PC-9 (cell line): Measurements from ENCODE around the gene SLC7A4. TPM values are rescaled to one million over a fixed set of nuclear protein-coding genes. Genes with fewer than 3 reads are reported as not detected.

Source experiments
- BruUV-seq: library from RNA; stranded (reverse); fragments of 400-500 nt; replicated peaks from 2 replicates; lab custom pipeline; 2021; lab: Mats Ljungman, UMichigan
- CTCF ChIA-PET: fragments of 300-600 bp; sonication (Branson Sonifier 250); formaldehyde crosslinking; loops from one replicate; lab custom pipeline; 2022; ENCODE audit warnings: antibody characterized with exemption; lab: Charles Lee
- POLR2A ChIA-PET: fragments of 300-600 bp; sonication (Branson Sonifier 250); formaldehyde crosslinking; loops from one replicate; lab custom pipeline; 2022; ENCODE audit warnings: antibody characterized with exemption; ENCODE audit not compliant: unreplicated experiment; lab: Charles Lee
- DNase-seq, 2 experiments: peaks; one replicate each; pipeline versions ENCODE4 v3.0.0 to v3.0.0-alpha.2; 2015 to 2022; ENCODE audit warnings: mixed read lengths in 1 of 2
- H2AFZ ChIP-seq: fragments of 200-600 bp; sonication (generic); 2 replicates; pipeline ENCODE4 v1.8.1; 2017; ENCODE audit warnings: antibody characterized with exemption
- H3F3A ChIP-seq: fragments of 200-600 bp; sonication (generic); 2 replicates; pipeline ENCODE4 v1.8.1; 2017; ENCODE audit warnings: antibody characterized with exemption, mild to moderate bottlenecking, low read depth; ENCODE audit not compliant: insufficient read depth
- H3K27ac ChIP-seq: fragments of 200-600 bp; sonication (generic); 2 replicates; pipeline ENCODE4 v1.6.1; 2016; ENCODE audit warnings: mixed run types
- H3K27me3 ChIP-seq: fragments of 200-600 bp; sonication (generic); 2 replicates; pipeline ENCODE4 v1.6.1; 2016; ENCODE audit warnings: low read depth, mixed run types; ENCODE audit not compliant: insufficient read depth
- H3K36me3 ChIP-seq: fragments of 200-600 bp; sonication (generic); 2 replicates; pipeline ENCODE4 v1.6.1; 2016; ENCODE audit warnings: low read depth, mixed run types
- H3K4me1 ChIP-seq: fragments of 200-600 bp; sonication (generic); replicated peaks from 2 replicates; pipeline ENCODE4 v1.6.1; 2016; ENCODE audit warnings: mixed run types; ENCODE audit not compliant: insufficient read depth
- H3K4me2 ChIP-seq: fragments of 200-600 bp; sonication (generic); 2 replicates; pipeline ENCODE4 v1.6.1; 2017; ENCODE audit warnings: mixed run types
- H3K4me3 ChIP-seq: fragments of 200-600 bp; sonication (generic); 2 replicates; pipeline ENCODE4 v1.6.1; 2016; ENCODE audit warnings: mixed run types
- H3K79me2 ChIP-seq: fragments of 200-600 bp; sonication (generic); 2 replicates; pipeline ENCODE4 v1.6.1; 2017; ENCODE audit warnings: low read depth, mixed run types
- H3K9me2 ChIP-seq: fragments of 200-600 bp; sonication (generic); 2 replicates; pipeline ENCODE4 v1.8.1; 2017; ENCODE audit warnings: mild to moderate bottlenecking; ENCODE audit not compliant: insufficient read depth
- H3K9me3 ChIP-seq: fragments of 200-600 bp; sonication (generic); 2 replicates; pipeline ENCODE4 v1.8.1; 2016; ENCODE audit warnings: low read depth; ENCODE audit not compliant: insufficient read depth
- H4K20me1 ChIP-seq: fragments of 200-600 bp; sonication (generic); 2 replicates; pipeline ENCODE4 v1.8.1; 2017; ENCODE audit not compliant: insufficient read depth
- EZH2 ChIP-seq: fragments of 200-600 bp; sonication (generic); IDR thresholded peaks from 2 replicates; pipeline ENCODE4 v1.8.0; 2017; ENCODE audit warnings: antibody characterized with exemption, low read depth
- intact Hi-C: fragments of 100-400 bp; cut with micrococcal nuclease; formaldehyde crosslinking; loops from one replicate; pipeline ENCODE4 v1.10.0; 2022; ENCODE audit not compliant: unreplicated experiment
- total RNA-seq: library from RNA; stranded (reverse); gene quantifications from 2 replicates; pipeline ENCODE4 v1.2.3, GENCODE V29; 2021
- TF ChIP-seq, protein P1 (sequence below): fragments of 200-600 bp; sonication (generic); conservative IDR thresholded peaks from 2 replicates; pipeline ENCODE4 v1.6.1; 2017; ENCODE audit warnings: mixed run types, antibody characterized with exemption, mild to moderate bottlenecking, moderate library complexity

Gene SLC7A4
- total RNA-seq, 1 experiment from 2014 or later, result not detected

GRCh38 chr22:20994128-20994901 lies 38.0 kb downstream of the SLC7A4 start:
- H3K4me2 ChIP-seq, result no peak overlapping the region
- no peaks in the 10 kb centered on the region for H3K9me2 ChIP-seq
- H3K9me3 ChIP-seq, result no peaks in the 10 kb centered on the region
- CTCF ChIA-PET, result no interaction called here
- no TSS peak for BruUV-seq
- POLR2A ChIA-PET, result no interaction called here
- TF ChIP-seq, protein P1, sequence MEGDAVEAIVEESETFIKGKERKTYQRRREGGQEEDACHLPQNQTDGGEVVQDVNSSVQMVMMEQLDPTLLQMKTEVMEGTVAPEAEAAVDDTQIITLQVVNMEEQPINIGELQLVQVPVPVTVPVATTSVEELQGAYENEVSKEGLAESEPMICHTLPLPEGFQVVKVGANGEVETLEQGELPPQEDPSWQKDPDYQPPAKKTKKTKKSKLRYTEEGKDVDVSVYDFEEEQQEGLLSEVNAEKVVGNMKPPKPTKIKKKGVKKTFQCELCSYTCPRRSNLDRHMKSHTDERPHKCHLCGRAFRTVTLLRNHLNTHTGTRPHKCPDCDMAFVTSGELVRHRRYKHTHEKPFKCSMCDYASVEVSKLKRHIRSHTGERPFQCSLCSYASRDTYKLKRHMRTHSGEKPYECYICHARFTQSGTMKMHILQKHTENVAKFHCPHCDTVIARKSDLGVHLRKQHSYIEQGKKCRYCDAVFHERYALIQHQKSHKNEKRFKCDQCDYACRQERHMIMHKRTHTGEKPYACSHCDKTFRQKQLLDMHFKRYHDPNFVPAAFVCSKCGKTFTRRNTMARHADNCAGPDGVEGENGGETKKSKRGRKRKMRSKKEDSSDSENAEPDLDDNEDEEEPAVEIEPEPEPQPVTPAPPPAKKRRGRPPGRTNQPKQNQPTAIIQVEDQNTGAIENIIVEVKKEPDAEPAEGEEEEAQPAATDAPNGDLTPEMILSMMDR, result no peak
- TF ChIP-seq EZH2, result no peak
- H4K20me1 ChIP-seq, result no peaks in the 10 kb centered on the region
- DNase-seq, result no peak
- no peaks in the 10 kb centered on the region for H3K27me3 ChIP-seq
- no peaks in the 10 kb centered on the region for H3K36me3 ChIP-seq
- no peaks in the 10 kb centered on the region for H3F3A ChIP-seq
- no peak overlapping the region for H2AFZ ChIP-seq
- H3K4me1 ChIP-seq, result no peaks in the 10 kb centered on the region
- H3K79me2 ChIP-seq, result no peaks in the 10 kb centered on the region
- no peak overlapping the region for H3K27ac ChIP-seq
- intact Hi-C loops, result no loop called here
- H3K4me3 ChIP-seq, result no peak overlapping the region

GRCh38 chr22:20993304-20994127 lies 38.8 kb downstream of the SLC7A4 start:
- Histone ChIP-seq H3K4me2 (no peak overlapping the region), H3K4me3 (no peak overlapping the region), H3K79me2 (no peaks in the 10 kb centered on the region), H3F3A (no peaks in the 10 kb centered on the region), H3K4me1 (no peaks in the 10 kb centered on the region), H3K27me3 (no peaks in the 10 kb centered on the region), H3K9me2 (no peaks in the 10 kb centered on the region), H3K27ac (no peak overlapping the region), H3K9me3 (no peaks in the 10 kb centered on the region), H2AFZ (no peak overlapping the region), H3K36me3 (no peaks in the 10 kb centered on the region), H4K20me1 (no peaks in the 10 kb centered on the region)
- no TSS peak for BruUV-seq
- TF ChIP-seq EZH2, result no peak
- TF ChIP-seq, protein P1, result no peak
- intact Hi-C loops, result no loop called here
- DNase-seq, result no peak
- POLR2A ChIA-PET, result no interaction called here
- CTCF ChIA-PET, result no interaction called here

GRCh38 chr22:20992456-20993303 lies 39.7 kb downstream of the SLC7A4 start:
- ChIA-PET CTCF (no interaction called here), POLR2A (no interaction called here)
- Histone ChIP-seq H3K79me2 (no peaks in the 10 kb centered on the region), H3K4me2 (no peak overlapping the region), H3K36me3 (no peaks in the 10 kb centered on the region), H2AFZ (no peak overlapping the region), H3K9me2 (no peaks in the 10 kb centered on the region), H3K4me3 (no peak overlapping the region), H4K20me1 (no peaks in the 10 kb centered on the region), H3K9me3 (no peaks in the 10 kb centered on the region), H3K4me1 (no peaks in the 10 kb centered on the region), H3F3A (no peaks in the 10 kb centered on the region), H3K27me3 (no peaks in the 10 kb centered on the region), H3K27ac (no peak overlapping the region)
- intact Hi-C loops, result no loop called here
- BruUV-seq, result no TSS peak
- no peak for DNase-seq
- TF ChIP-seq, protein P1, result no peak
- TF ChIP-seq EZH2, result no peak
